Panc1 (cell line): ENCODE measurements around the gene TMEM205. TPM values are rescaled to one million over a fixed set of nuclear protein-coding genes. Genes with fewer than 3 reads are reported as not detected.

Experiments used
- ATAC-seq: fragments of 200-7000 bp; cut with Tn5 transposase; 2 replicates; pipeline ENCODE4 v1.9.1; 2020; ENCODE audit warnings: mild to moderate bottlenecking, moderate library complexity
- BruUV-seq: library from RNA; stranded (reverse); fragments of 400-500 nt; replicated peaks from 2 replicates; lab custom pipeline; 2021; lab: Mats Ljungman, UMichigan
- CTCF ChIA-PET: fragments of 300-600 bp; sonication (Branson Sonifier 250); formaldehyde crosslinking; loops from one replicate; lab custom pipeline; 2022; ENCODE audit warnings: antibody characterized with exemption; lab: Charles Lee
- POLR2A ChIA-PET: fragments of 300-600 bp; sonication (Branson Sonifier 250); formaldehyde crosslinking; loops from one replicate; lab custom pipeline; 2022; ENCODE audit warnings: antibody characterized with exemption; lab: Charles Lee
- DNase-seq: peaks from one replicate; pipeline ENCODE4 v3.0.0-alpha.2; 2010; ENCODE audit warnings: low read depth, low spot score
- H3K27ac ChIP-seq: 2 replicates; pipeline ENCODE4 v1.5.1; 2011; ENCODE audit warnings: mild to moderate bottlenecking, low read length, inconsistent platforms
- H3K27me3 ChIP-seq: fragments of 200-500 bp; sonication (Bioruptor generic); 2 replicates; pipeline ENCODE4 v1.6.0; 2014; ENCODE audit warnings: low read length, inconsistent platforms; ENCODE audit not compliant: control insufficient read depth, insufficient read depth
- H3K36me3 ChIP-seq: fragments of 200-500 bp; sonication (Bioruptor generic); 2 replicates; pipeline ENCODE4 v1.5.1; 2014; ENCODE audit warnings: inconsistent platforms, mild to moderate bottlenecking, low read length, moderate library complexity; ENCODE audit not compliant: control insufficient read depth, insufficient read depth
- H3K4me1 ChIP-seq: 2 replicates; pipeline ENCODE4 v1.5.1; 2011; ENCODE audit warnings: inconsistent platforms, mild to moderate bottlenecking, low read length, moderate library complexity; ENCODE audit not compliant: control insufficient read depth, insufficient read depth
- H3K4me3 ChIP-seq, 2 experiments: 2 replicates each; pipeline ENCODE4 v1.5.1; 2011 to 2012; ENCODE audit warnings: low read depth in 2 of 2, low read length in 2 of 2, mild to moderate bottlenecking in 2 of 2, inconsistent platforms in 1 of 2, moderate library complexity in 1 of 2
- H3K9me3 ChIP-seq: fragments of 200-500 bp; sonication (Bioruptor generic); 2 replicates; pipeline ENCODE4 v1.5.1; 2014; ENCODE audit warnings: low read depth, mild to moderate bottlenecking, inconsistent platforms, low read length, moderate library complexity; ENCODE audit not compliant: control insufficient read depth, insufficient read depth
- CTCF ChIP-seq: fragments of 450-650 bp; IDR thresholded peaks from 2 replicates; pipeline ENCODE4 v1.5.1; 2017; ENCODE audit warnings: mild to moderate bottlenecking
- POLR2AphosphoS5 ChIP-seq: IDR thresholded peaks from 2 replicates; pipeline ENCODE4 v1.6.1; 2012; ENCODE audit warnings: mild to moderate bottlenecking, low read depth, low read length, moderate library complexity
- REST ChIP-seq, 2 experiments: IDR thresholded peaks; 2 replicates each; pipeline ENCODE4 v1.6.1; 2011 to 2012; ENCODE audit warnings: low read depth in 2 of 2, control low read depth in 1 of 2, low read length in 1 of 2, mild to moderate bottlenecking in 1 of 2, moderate library complexity in 1 of 2; ENCODE audit not compliant: insufficient read depth in 1 of 2
- SIN3A ChIP-seq: IDR thresholded peaks from 2 replicates; pipeline ENCODE4 v1.6.1; 2012; ENCODE audit warnings: low read depth, mild to moderate bottlenecking, low read length, moderate library complexity, borderline replicate concordance; ENCODE audit not compliant: insufficient read depth
- TCF7L2 ChIP-seq: IDR thresholded peaks from 2 replicates; pipeline ENCODE4 v1.6.1; 2011; ENCODE audit warnings: mild to moderate bottlenecking, low read depth, low read length, inconsistent platforms
- in situ Hi-C: cut with HindIII; loops from 2 replicates; pipeline ENCODE4 v1.10.0; 2016; ENCODE audit warnings: low sequenced_read_pairs, low pct_unique_long_range_greater_than_20kb
- intact Hi-C: fragments of 100-400 bp; cut with micrococcal nuclease; formaldehyde crosslinking; loops from one replicate; pipeline ENCODE4 v1.10.0; 2022; ENCODE audit not compliant: unreplicated experiment
- total RNA-seq: library from RNA; stranded (reverse); gene quantifications from one replicate; pipeline ENCODE4 v1.2.1, GENCODE V29; 2021; ENCODE audit not compliant: unreplicated experiment

Gene TMEM205
- total RNA-seq, 1 experiment from 2014 or later: 133 TPM

DNA sequence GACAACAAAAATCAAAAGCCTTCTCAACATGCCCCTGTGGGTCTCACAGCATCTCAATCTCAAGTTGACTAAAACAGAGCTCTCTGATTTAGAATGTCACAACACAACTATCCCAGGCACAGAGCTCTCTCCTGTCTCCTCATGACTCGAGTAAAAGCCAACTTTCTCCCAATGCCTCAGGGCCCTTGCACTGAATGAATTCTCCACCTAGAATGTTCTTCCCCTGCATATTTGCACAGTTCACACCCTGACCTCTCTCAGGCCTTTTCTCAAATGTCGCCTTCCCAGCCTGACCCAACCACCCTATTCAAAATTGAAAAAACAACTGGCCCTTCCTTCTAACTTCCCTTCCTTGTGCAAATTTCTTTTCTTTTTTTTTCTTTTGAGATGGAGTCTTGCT is 24.7 kb upstream of the TMEM205 start:
- BruUV-seq: no TSS peak
- TF ChIP-seq TCF7L2 (no peak), CTCF (no peak), SIN3A (no peak), POLR2AphosphoS5 (no peak), REST (IDR thresholded peaks at IDR 0.05; ENCODE audit: insufficient read depth in 1 of 2, low read depth in 2 of 2, low read length in 1 of 2) (no peak)
- Histone ChIP-seq H3K9me3 (no peaks in the 10 kb centered on the region), H3K4me3 (no peak overlapping the region), H3K27me3 (no peaks in the 10 kb centered on the region), H3K36me3 (no peaks in the 10 kb centered on the region), H3K4me1 (peaks cover 7% of the 10 kb centered on the region), H3K27ac (no peak overlapping the region)
- ChIA-PET CTCF (interaction anchor here (0.6 kb wide), 1 partner anchor 11 kb away, joined by 3 read pairs; no protein-coding TSS in a partner anchor), POLR2A (no interaction called here)
- in situ Hi-C loops (no loop called here), intact Hi-C loops (no loop called here)
- ATAC-seq (no peak), DNase-seq (no peak)

GRCh38 chr19:11367528-11367927 is 21.5 kb upstream of the TMEM205 start:
- H3K36me3 ChIP-seq: no peaks in the 10 kb centered on the region
- no peaks in the 10 kb centered on the region for H3K9me3 ChIP-seq
- TF ChIP-seq TCF7L2 (no peak), SIN3A (no peak), CTCF (no peak), POLR2AphosphoS5 (no peak), REST (IDR thresholded peaks at IDR 0.05; ENCODE audit: insufficient read depth in 1 of 2, low read depth in 2 of 2, low read length in 1 of 2) (no peak)
- H3K27ac ChIP-seq: no peak overlapping the region
- ATAC-seq (no peak), DNase-seq (no peak)
- H3K4me1 ChIP-seq: no peaks in the 10 kb centered on the region
- POLR2A ChIA-PET: no interaction called here
- H3K27me3 ChIP-seq: no peaks in the 10 kb centered on the region
- intact Hi-C loops (no loop called here), in situ Hi-C loops (no loop called here)
- no TSS peak for BruUV-seq
- CTCF ChIA-PET: no interaction called here
- H3K4me3 ChIP-seq: no peak overlapping the region
